ENCODE results near the gene RBBP8. TPM values are rescaled to one million over a fixed set of nuclear protein-coding genes. Genes with fewer than 3 reads are reported as not detected.

The RBBP8 gene
- total RNA-seq, 1 experiment from 2014 or later = 65.2 TPM

- Histone ChIP-seq H2BK5ac (ENCODE audit: insufficient read length, low read length) (no peak overlapping the region), H3K9ac (ENCODE audit: extremely low read depth, insufficient read length, low read length) (no peak overlapping the region), H3K4me2 (ENCODE audit: insufficient read depth, insufficient read length, low read length) (no peak overlapping the region), H3K9me3 (ENCODE audit: control insufficient read depth, low read depth, low read length) (no peaks in the 10 kb centered on the region), H2BK20ac (ENCODE audit: low read depth, low read length, poor library complexity, severe bottlenecking) (no peak overlapping the region), H4K5ac (ENCODE audit: insufficient read length, low read depth, low read length) (no peak overlapping the region), H2BK120ac (ENCODE audit: low read depth, low read length, poor library complexity, severe bottlenecking) (no peak overlapping the region), H3K18ac (ENCODE audit: insufficient read length, low read depth, low read length) (no peak overlapping the region), H3K14ac (ENCODE audit: insufficient read depth, low read length) (no peak overlapping the region), H2BK12ac (ENCODE audit: insufficient read length, low read depth, low read length) (no peak overlapping the region), H3K56ac (ENCODE audit: insufficient read length, low read depth, low read length) (no peak overlapping the region), H4K91ac (ENCODE audit: insufficient read length, low read depth, low read length) (no peak overlapping the region), H3K79me2 (ENCODE audit: insufficient read depth, low read length) (no peaks in the 10 kb centered on the region), H2AFZ (ENCODE audit: low read length) (no peak overlapping the region), H3K27ac (ENCODE audit: insufficient read length, low read depth, low read length) (no peak overlapping the region), H3K4ac (ENCODE audit: low read depth, low read length) (no peak overlapping the region), H3K4me1 (ENCODE audit: insufficient read depth, low read length) (no peaks in the 10 kb centered on the region), H3T11ph (ENCODE audit: low read length) (no peak overlapping the region), H4K8ac (replicated peaks; ENCODE audit: insufficient read length, low read depth, low read length) (no peak overlapping the region), H3K23me2 (ENCODE audit: insufficient read length, low read depth, low read length, poor library complexity, severe bottlenecking) (no peaks in the 10 kb centered on the region), H2BK15ac (ENCODE audit: low read depth, low read length) (no peak overlapping the region), H4K20me1 (ENCODE audit: control insufficient read depth, insufficient read depth, insufficient read length) (no peaks in the 10 kb centered on the region), H3K79me1 (ENCODE audit: insufficient read depth, low read depth, low read length, poor library complexity, severe bottlenecking) (no peaks in the 10 kb centered on the region), H2AK5ac (ENCODE audit: insufficient read length, low read length) (no peak overlapping the region), H3K23ac (ENCODE audit: insufficient read length, low read depth, low read length) (no peak overlapping the region), H3K27me3 (ENCODE audit: insufficient read depth, low read length) (no peaks in the 10 kb centered on the region)
- WGBS (ENCODE audit: extremely low coverage, insufficient read length, low lambda C conversion rate) = no CpG with 5 or more reads among the region's 3 CpGs
- no peaks in the 10 kb centered on the region for H3K9me3 Mint-ChIP-seq
- peaks cover 3 to 44% (median 28%) of the 10 kb centered on the region in 3 experiments; a peak in 5 of 7 replicates for H3K36me3 Mint-ChIP-seq (ENCODE audit: insufficient read depth in 1 of 3, low read depth in 3 of 3)
- no peak for DNase-seq
- TF ChIP-seq CTCF (conservative IDR thresholded peaks at IDR 0.05) = no peak
- H3K4me1 Mint-ChIP-seq = no peaks in the 10 kb centered on the region
- no peaks in the 10 kb centered on the region for H3K27me3 Mint-ChIP-seq (ENCODE audit: low read depth)
- H3K4me3 Mint-ChIP-seq = no peak overlapping the region
- H3K27ac Mint-ChIP-seq = peak overlapping the region in 1 of 3 experiments; percentile 60; a peak in 1 of 7 replicates
Measured at GRCh38 chr18:22971038-22971437, 37.9 kb downstream of the RBBP8 start.

Data from H9 (cell line).